ENCODE results near the gene TSEN2. TPM values are rescaled to one million over a fixed set of nuclear protein-coding genes. Genes with fewer than 3 reads are reported as not detected.

Gene TSEN2
- total RNA-seq, 1 donor from 2014 or later = 18.6 TPM

GRCh38 chr3:12545473-12545791, 61.2 kb downstream of the TSEN2 start, which contains the start of gene MKRN2OS:
Gene MKRN2OS (minus strand): TSS chr3:12545499. CDS start chr3:12545464, 35 bp downstream.
- no peak within 1 kb of the TSS for H3K4me3 Mint-ChIP-seq (ENCODE audit: unreplicated experiment)

GRCh38 chr3:12549971-12550760, 65.9 kb downstream of the TSEN2 start:
- H3K36me3 Mint-ChIP-seq (ENCODE audit: unreplicated experiment) = no peaks in the 10 kb centered on the region
- H3K4me3 Mint-ChIP-seq (ENCODE audit: unreplicated experiment) = no peak overlapping the region
- H3K9me3 Mint-ChIP-seq (ENCODE audit: unreplicated experiment) = no peaks in the 10 kb centered on the region
- TF ChIP-seq CTCF (IDR thresholded peaks at IDR 0.05; ENCODE audit: partially characterized antibody, unreplicated experiment) = no peak
- no peak overlapping the region for H3K27ac Mint-ChIP-seq (ENCODE audit: unreplicated experiment)
- no peaks in the 10 kb centered on the region for H3K27me3 Mint-ChIP-seq (ENCODE audit: unreplicated experiment)
- DNase-seq = no peak
- H3K4me1 Mint-ChIP-seq (ENCODE audit: low read depth, unreplicated experiment) = peaks cover 9% of the 10 kb centered on the region

More at GRCh38 chr3:12545473-12545791, 61.2 kb downstream of the TSEN2 start, which contains the start of gene MKRN2OS:
- Mint-ChIP-seq H3K36me3 (ENCODE audit: unreplicated experiment) (no peaks in the 10 kb centered on the region), H3K27ac (ENCODE audit: unreplicated experiment) (no peak within 1 kb of the TSS), H3K9me3 (ENCODE audit: unreplicated experiment) (no peaks in the 10 kb centered on the region), H3K27me3 (ENCODE audit: unreplicated experiment) (peaks cover 4% of the 10 kb centered on the region), H3K4me1 (ENCODE audit: low read depth, unreplicated experiment) (peaks cover 9% of the 10 kb centered on the region)
- DNase-seq = no peak
- TF ChIP-seq CTCF (IDR thresholded peaks at IDR 0.05; ENCODE audit: partially characterized antibody, unreplicated experiment) = no peak

GRCh38 chr3:12553921-12554391, 69.7 kb downstream of the TSEN2 start:
- Mint-ChIP-seq H3K9me3 (ENCODE audit: unreplicated experiment) (peaks cover 5% of the 10 kb centered on the region), H3K36me3 (ENCODE audit: unreplicated experiment) (no peaks in the 10 kb centered on the region), H3K27ac (ENCODE audit: unreplicated experiment) (peak overlapping the region; percentile 95), H3K27me3 (ENCODE audit: unreplicated experiment) (peaks cover 4% of the 10 kb centered on the region), H3K4me3 (ENCODE audit: unreplicated experiment) (peak overlapping the region; percentile 74), H3K4me1 (ENCODE audit: low read depth, unreplicated experiment) (peaks cover 16% of the 10 kb centered on the region)
- peak; percentile 49 for DNase-seq
- no peak for TF ChIP-seq CTCF (IDR thresholded peaks at IDR 0.05; ENCODE audit: partially characterized antibody, unreplicated experiment)

GRCh38 chr3:12556314-12556689, 72.0 kb downstream of the TSEN2 start:
- peak overlapping the region; percentile 95 for H3K4me3 Mint-ChIP-seq (ENCODE audit: unreplicated experiment)

More at GRCh38 chr3:12556314-12556689, 72.0 kb downstream of the TSEN2 start:
- TF ChIP-seq CTCF (IDR thresholded peaks at IDR 0.05; ENCODE audit: partially characterized antibody, unreplicated experiment) = no peak
- DNase-seq = no peak
- Mint-ChIP-seq H3K27ac (ENCODE audit: unreplicated experiment) (peak overlapping the region; percentile 91), H3K36me3 (ENCODE audit: unreplicated experiment) (no peaks in the 10 kb centered on the region), H3K4me1 (ENCODE audit: low read depth, unreplicated experiment) (peaks cover 38% of the 10 kb centered on the region), H3K9me3 (ENCODE audit: unreplicated experiment) (peaks cover 5% of the 10 kb centered on the region), H3K27me3 (ENCODE audit: unreplicated experiment) (peaks cover 4% of the 10 kb centered on the region)
